ENCODE data around the gene OR2L13.

- TF ChIP-seq SIN3A (IDR thresholded peaks at IDR 0.05; ENCODE audit: borderline replicate concordance, insufficient read depth, low read depth, low read length), result no peak
- TF ChIP-seq CTCF (IDR thresholded peaks at IDR 0.05), result no peak
Observed at GRCh38 chr1:248065071-248065470, 29.9 kb upstream of the OR2L13 start.

All from Panc1 (cell line).